PC-3 (cell line): Measurements from ENCODE around the gene ZW10. TPM values are rescaled to one million over a fixed set of nuclear protein-coding genes. Genes with fewer than 3 reads are reported as not detected.

Experiments used
- ATAC-seq: fragments of 200-7000 bp; cut with Tn5 transposase; 2 replicates; pipeline ENCODE4 v1.9.1; 2020; ENCODE audit warnings: mild to moderate bottlenecking, moderate library complexity
- BruUV-seq: library from RNA; stranded (reverse); fragments of 400-500 nt; replicated peaks from 2 replicates; lab custom pipeline; 2021; lab: Mats Ljungman, UMichigan
- CTCF ChIA-PET: fragments of 300-600 bp; sonication (Branson Sonifier 250); formaldehyde crosslinking; loops from one replicate; lab custom pipeline; 2022; ENCODE audit warnings: antibody characterized with exemption; lab: Charles Lee
- POLR2A ChIA-PET: fragments of 300-600 bp; sonication (Branson Sonifier 250); formaldehyde crosslinking; loops from one replicate; lab custom pipeline; 2022; ENCODE audit warnings: antibody characterized with exemption; ENCODE audit not compliant: unreplicated experiment; lab: Charles Lee
- DNase-seq: peaks from one replicate; pipeline ENCODE4 v3.0.0-alpha.2; 2015
- H2AFZ ChIP-seq: fragments of 300-600 bp; sonication (generic); 2 replicates; pipeline ENCODE4 v1.6.0; 2016; ENCODE audit warnings: antibody characterized with exemption, low read length
- H3F3A ChIP-seq: fragments of 300-600 bp; sonication (generic); one replicate; pipeline ENCODE4 v1.6.0; 2017; ENCODE audit warnings: antibody characterized with exemption, low read length, control low read depth, mild to moderate bottlenecking; ENCODE audit not compliant: unreplicated experiment
- H3K27ac ChIP-seq: fragments of 300-600 bp; sonication (generic); 2 replicates; pipeline ENCODE4 v1.5.1; 2016; ENCODE audit warnings: mild to moderate bottlenecking, low read length
- H3K27me3 ChIP-seq: fragments of 300-600 bp; sonication (generic); 2 replicates; pipeline ENCODE4 v1.6.1; 2016; ENCODE audit warnings: low read length, mixed read lengths
- H3K36me3 ChIP-seq: fragments of 300-600 bp; sonication (generic); 2 replicates; pipeline ENCODE4 v1.6.1; 2016; ENCODE audit warnings: low read depth, mixed run types, low read length, mixed read lengths
- H3K4me1 ChIP-seq: fragments of 300-600 bp; sonication (generic); 2 replicates; pipeline ENCODE4 v1.5.1; 2016; ENCODE audit warnings: low read length; ENCODE audit not compliant: insufficient read depth
- H3K4me2 ChIP-seq: fragments of 300-600 bp; sonication (generic); 2 replicates; pipeline ENCODE4 v1.6.0; 2016; ENCODE audit warnings: low read length
- H3K4me3 ChIP-seq: fragments of 300-600 bp; sonication (generic); 2 replicates; pipeline ENCODE4 v1.5.1; 2016; ENCODE audit warnings: mild to moderate bottlenecking, low read length, mixed read lengths
- H3K79me2 ChIP-seq: fragments of 300-600 bp; sonication (generic); 2 replicates; pipeline ENCODE4 v1.6.1; 2017; ENCODE audit warnings: low read length, mixed read lengths
- H3K9ac ChIP-seq: fragments of 300-600 bp; sonication (generic); 2 replicates; pipeline ENCODE4 v1.6.0; 2016; ENCODE audit warnings: mild to moderate bottlenecking, low read length
- H3K9me2 ChIP-seq: fragments of 300-600 bp; sonication (generic); replicated peaks from 2 replicates; pipeline ENCODE4 v1.6.1; 2016; ENCODE audit warnings: mixed run types, low read length, mixed read lengths
- H3K9me3 ChIP-seq: fragments of 300-600 bp; sonication (generic); 2 replicates; pipeline ENCODE4 v1.6.1; 2016; ENCODE audit warnings: low read length, mixed read lengths
- H4K20me1 ChIP-seq: fragments of 300-600 bp; sonication (generic); 2 replicates; pipeline ENCODE4 v1.6.1; 2016; ENCODE audit warnings: low read length, mixed read lengths
- CTCF ChIP-seq: fragments of 300-600 bp; sonication (generic); conservative IDR thresholded peaks from 2 replicates; pipeline ENCODE4 v1.5.1; 2017; ENCODE audit warnings: antibody characterized with exemption, low read depth, mild to moderate bottlenecking, low read length
- EZH2 ChIP-seq: fragments of 300-600 bp; sonication (generic); IDR thresholded peaks from one replicate; pipeline ENCODE4 v1.6.1; 2017; ENCODE audit warnings: antibody characterized with exemption, mild to moderate bottlenecking, low read length; ENCODE audit not compliant: unreplicated experiment
- EZH2phosphoT487 ChIP-seq: fragments of 300-600 bp; sonication (generic); IDR thresholded peaks from 2 replicates; pipeline ENCODE4 v1.6.1; 2018; ENCODE audit warnings: mild to moderate bottlenecking, antibody characterized with exemption, low read length, borderline replicate concordance
- intact Hi-C: fragments of 100-400 bp; cut with micrococcal nuclease; formaldehyde crosslinking; loops from 2 replicates; pipeline ENCODE4 v1.9.0; 2023
- total RNA-seq: library from RNA; depleted of rRNA; stranded (reverse); fragments of >200 nt; gene quantifications from 2 replicates; pipeline ENCODE4 v1.2.3, GENCODE V29; 2014

The ZW10 gene
- total RNA-seq, 1 experiment from 2014 or later = 38.4 TPM

- Histone ChIP-seq H3K27me3 (no peaks in the 10 kb centered on the region), H3K4me1 (no peaks in the 10 kb centered on the region; the same call in 1 of the 2 replicates), H3K9me3 (no peaks in the 10 kb centered on the region), H3K4me2 (no peak overlapping the region), H3K36me3 (peaks cover 32% of the 10 kb centered on the region; the same call in 1 of the 2 replicates), H3F3A (no peaks in the 10 kb centered on the region), H3K79me2 (no peaks in the 10 kb centered on the region), H2AFZ (no peak overlapping the region), H3K27ac (no peak overlapping the region), H3K4me3 (no peak overlapping the region), H3K9ac (no peak overlapping the region), H4K20me1 (no peaks in the 10 kb centered on the region), H3K9me2 (no peaks in the 10 kb centered on the region)
- ChIA-PET CTCF (interaction anchor here (1.1 kb wide), 1 partner anchor 64 kb away, joined by 3 read pairs; no protein-coding TSS in a partner anchor), POLR2A (no interaction called here)
- intact Hi-C loops = loop anchor here (5.0 kb wide), 1 partner anchor 180 kb away; no protein-coding TSS in a partner anchor
- ATAC-seq (no peak), DNase-seq (no peak)
- no TSS peak for BruUV-seq
- TF ChIP-seq CTCF = no peak
- no peak for TF ChIP-seq EZH2
- no peak for TF ChIP-seq EZH2phosphoT487
Observed at GRCh38 chr11:113732092-113732491, 41.4 kb downstream of the ZW10 start.

DNA sequence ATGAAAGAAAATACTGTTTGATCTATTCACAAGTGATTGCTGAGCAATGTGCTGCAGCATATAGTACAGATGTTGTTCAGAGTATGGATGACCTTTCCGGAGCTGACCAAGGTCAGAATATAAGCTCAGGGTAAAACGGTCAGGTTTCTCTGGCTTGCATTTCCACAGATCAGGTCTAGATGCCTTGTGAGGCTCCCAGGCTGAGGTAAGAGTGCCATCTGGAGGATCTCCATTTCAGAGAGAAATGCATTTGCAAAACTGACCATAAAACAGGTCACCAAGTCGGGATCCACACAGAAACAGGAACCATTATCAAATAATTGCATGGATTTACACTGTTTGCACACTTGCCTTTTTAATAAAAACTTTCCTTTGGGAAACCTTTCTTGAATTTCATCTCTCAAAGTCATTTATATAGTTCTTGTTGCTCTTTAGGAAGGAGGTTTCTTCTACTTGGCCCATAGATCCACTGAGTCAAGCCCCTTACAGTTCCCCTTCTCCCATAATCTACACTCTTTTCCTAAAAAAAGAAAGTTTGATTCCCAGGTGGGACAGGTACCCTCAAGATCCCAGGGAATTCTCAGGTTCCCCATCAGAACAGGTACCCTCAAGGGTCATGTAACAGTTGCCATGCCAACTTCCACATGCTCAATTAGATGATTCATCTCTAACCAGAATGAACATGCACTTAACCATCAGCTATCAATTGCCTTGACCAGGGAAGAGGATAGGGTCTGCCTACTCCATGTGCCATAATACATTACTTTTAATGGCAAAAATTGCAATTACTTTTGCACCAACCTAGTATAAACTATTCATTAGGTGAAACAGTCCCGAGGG lies 42.4 kb downstream of the ZW10 start:
- intact Hi-C loops = loop anchor here (1.0 to 5.0 kb wide), 4 partner anchors 66 to 426 kb away; no protein-coding TSS in a partner anchor
- Histone ChIP-seq H3K9me2 (no peaks in the 10 kb centered on the region), H3K4me1 (peaks cover under 1% of the 10 kb centered on the region; the same call in 1 of the 2 replicates), H3F3A (no peaks in the 10 kb centered on the region), H2AFZ (no peak overlapping the region), H3K4me2 (no peak overlapping the region), H3K36me3 (peaks cover 22% of the 10 kb centered on the region; the same call in 1 of the 2 replicates), H3K79me2 (no peaks in the 10 kb centered on the region), H3K27me3 (no peaks in the 10 kb centered on the region), H3K9ac (no peak overlapping the region), H4K20me1 (no peaks in the 10 kb centered on the region), H3K9me3 (no peaks in the 10 kb centered on the region), H3K27ac (no peak overlapping the region), H3K4me3 (no peak overlapping the region)
- BruUV-seq = TSS peak; percentile 19
- POLR2A ChIA-PET = interaction anchor here (0.7 kb wide), 1 partner anchor 9 kb away, joined by 8 read pairs; no protein-coding TSS in a partner anchor
- CTCF ChIA-PET = interaction anchor here (0.6 to 1.1 kb wide), 5 partner anchors 37 to 417 kb away, joined by 3 to 5 read pairs (median 4); partner anchors contain the start of gene TTC12
- TF ChIP-seq EZH2phosphoT487 = no peak
- peak; percentile 93 for TF ChIP-seq CTCF
- ATAC-seq (peak; percentile 87), DNase-seq (peak; percentile 83)

DNA sequence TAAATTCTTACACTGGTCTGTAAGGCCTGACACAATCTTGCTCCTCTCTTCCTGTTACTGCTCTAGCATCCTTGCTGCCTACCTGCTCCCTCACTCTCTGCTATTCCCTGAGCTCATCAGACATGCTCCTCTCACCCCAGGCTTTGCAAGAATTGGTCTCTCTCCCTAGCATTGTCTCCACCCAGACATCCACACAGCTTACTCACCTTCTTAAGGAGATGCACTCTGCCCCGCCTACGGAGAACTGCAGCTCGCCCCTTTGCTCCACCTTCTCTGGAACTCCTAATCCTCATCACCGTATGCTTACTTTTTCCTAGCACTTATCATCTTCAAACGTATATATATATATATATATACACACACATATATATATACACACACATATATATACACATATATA lies 44.0 kb downstream of the ZW10 start:
- Histone ChIP-seq H3F3A (no peaks in the 10 kb centered on the region), H3K36me3 (peaks cover 17% of the 10 kb centered on the region; the same call in 1 of the 2 replicates), H2AFZ (no peak overlapping the region), H3K27ac (no peak overlapping the region), H3K9me2 (no peaks in the 10 kb centered on the region), H3K4me1 (peaks cover 8% of the 10 kb centered on the region; the same call in 1 of the 2 replicates), H4K20me1 (no peaks in the 10 kb centered on the region), H3K79me2 (no peaks in the 10 kb centered on the region), H3K4me2 (no peak overlapping the region), H3K9me3 (no peaks in the 10 kb centered on the region), H3K27me3 (no peaks in the 10 kb centered on the region), H3K9ac (no peak overlapping the region), H3K4me3 (no peak overlapping the region)
- TF ChIP-seq EZH2 (no peak), CTCF (no peak), EZH2phosphoT487 (no peak)
- DNase-seq = no peak
- POLR2A ChIA-PET = no interaction called here
- CTCF ChIA-PET = no interaction called here
- BruUV-seq = no TSS peak
- 0 out of 2 replicates have a peak, but pooled peaks have one; percentile 10 for ATAC-seq
- intact Hi-C loops = no loop called here
